ENCODE results near the gene XCL2.
"Not testable (repeated sequence)": the region's sequence is repeated elsewhere in the genome, so short reads cannot be mapped to it uniquely, and the experiment has no call there.

Gene XCL2, protein sequence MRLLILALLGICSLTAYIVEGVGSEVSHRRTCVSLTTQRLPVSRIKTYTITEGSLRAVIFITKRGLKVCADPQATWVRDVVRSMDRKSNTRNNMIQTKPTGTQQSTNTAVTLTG

DNA sequence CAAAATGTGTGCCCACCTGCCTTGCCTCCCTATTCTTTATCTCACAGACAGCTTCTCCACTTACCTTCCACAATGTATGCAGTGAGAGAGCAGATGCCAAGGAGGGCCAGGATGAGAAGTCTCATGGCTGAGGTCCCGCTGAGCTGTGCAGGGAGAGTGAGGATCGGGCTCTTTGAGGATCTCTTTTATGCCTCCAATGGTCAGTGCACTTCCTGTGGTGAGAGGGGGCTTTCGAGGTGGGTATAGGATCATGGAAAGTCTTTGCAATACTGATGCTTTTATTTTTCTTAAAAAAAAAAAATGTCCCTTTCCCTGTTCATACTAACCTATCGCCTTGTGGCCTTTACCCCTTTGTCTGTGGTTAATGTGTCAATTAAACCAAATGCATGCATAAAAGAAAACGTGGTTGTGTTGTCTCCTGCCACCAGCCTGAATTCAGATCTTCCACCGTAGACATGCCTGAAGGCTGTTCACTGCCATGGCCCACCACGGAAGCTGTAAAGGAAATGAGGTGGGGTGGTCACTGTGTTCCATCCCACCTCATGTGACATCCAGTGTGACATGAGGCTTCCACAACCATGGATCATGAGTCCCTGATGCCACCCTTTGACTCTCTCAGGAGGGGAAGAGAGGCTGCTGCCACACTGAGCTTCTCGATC, at the start of gene XCL2:
Gene XCL2 (minus strand): TSS at position 158 of the 659 bp plus-strand sequence. CDS start 33 bp downstream, at position 125.
- DNase-seq (ENCODE audit: low read depth), result not testable (repeated sequence)

DNA sequence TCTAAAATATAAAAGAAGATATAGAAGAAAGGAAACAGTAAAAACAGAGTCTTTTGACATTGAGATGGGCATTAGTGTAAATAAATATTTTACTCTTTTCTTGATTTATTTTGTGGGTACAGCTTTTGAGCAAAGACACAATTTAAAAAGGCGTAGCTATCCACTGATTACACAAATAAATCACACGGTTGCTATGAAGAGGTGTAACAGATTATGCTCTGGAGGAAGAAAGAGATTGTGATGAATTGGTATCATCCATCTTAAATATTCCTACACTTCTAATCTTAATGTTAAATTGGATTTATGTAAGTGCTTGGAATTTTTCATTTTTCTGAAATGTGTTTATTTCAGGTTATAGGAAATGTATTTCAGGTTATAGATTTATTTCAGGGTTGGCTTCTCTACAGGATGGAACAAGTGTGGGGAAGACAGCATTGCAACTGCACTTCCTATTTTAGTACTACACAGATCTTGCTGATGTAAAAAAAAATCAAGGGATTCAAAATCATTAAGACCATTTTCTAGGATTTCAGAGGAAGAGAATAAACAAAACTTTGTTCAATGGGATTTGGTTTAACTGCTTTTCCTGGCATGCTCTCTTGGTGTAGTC, 47.9 kb upstream of the XCL2 start:
- DNase-seq (ENCODE audit: low read depth), result no peak

DNA sequence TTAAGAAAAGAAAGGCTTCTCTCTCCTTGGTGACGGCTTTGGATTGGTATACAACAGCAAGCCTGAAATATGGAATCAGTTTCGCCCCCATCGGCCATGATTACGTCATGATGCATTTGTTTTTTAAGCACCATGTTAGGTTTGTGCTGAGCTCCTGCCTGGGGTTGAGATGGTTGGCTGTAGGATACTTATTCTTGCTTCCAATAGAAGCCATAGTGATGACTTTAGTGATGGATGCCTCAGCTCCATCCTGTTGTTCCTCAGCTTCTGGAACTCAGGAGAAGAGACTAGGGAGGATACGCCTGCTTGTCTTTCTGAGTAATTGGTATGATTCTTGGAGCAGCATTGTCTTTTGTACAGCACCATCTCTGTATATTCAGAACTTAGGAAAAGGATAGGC, 47.3 kb upstream of the XCL2 start:
- no peak for DNase-seq (ENCODE audit: low read depth)

DNA sequence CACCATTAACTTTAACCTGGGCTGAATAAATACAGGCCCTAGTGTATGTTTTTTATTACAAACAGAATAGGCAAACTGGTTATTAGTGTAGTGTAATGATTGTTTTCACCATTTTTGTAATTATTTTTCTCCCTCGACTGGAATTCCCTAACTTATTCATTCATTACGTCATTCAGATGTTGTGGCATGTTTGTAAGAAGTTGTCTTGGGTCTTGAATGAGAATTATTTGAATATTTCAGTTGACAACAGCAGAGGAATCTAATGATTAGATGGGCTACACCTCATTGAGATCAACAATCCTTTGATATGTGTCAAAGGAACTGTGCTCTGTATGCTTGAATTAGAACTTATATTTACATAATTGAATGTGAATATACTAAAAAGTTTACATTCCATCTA, 45.4 kb upstream of the XCL2 start:
- DNase-seq (ENCODE audit: low read depth), result no peak

DNA sequence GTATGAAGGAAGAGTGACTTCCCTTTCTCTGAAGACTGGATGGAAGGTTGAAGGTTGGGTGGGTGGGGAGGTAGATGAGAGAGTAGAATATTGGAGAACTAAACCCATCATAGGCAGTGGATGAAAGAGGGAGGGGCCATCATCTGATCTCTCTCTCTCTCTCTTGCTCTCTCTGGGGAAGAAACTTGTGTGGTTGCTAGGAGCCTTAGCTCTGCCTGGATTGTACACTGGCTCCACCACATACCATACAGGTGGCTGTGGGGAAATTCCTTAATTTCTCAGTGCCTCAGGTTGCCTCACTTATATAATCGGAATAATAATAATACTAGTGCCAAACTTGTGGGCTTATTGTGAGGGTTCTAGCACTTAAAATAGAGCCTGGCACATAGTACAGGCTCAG, 42.1 kb upstream of the XCL2 start:
- DNase-seq (ENCODE audit: low read depth), result no peak

DNA sequence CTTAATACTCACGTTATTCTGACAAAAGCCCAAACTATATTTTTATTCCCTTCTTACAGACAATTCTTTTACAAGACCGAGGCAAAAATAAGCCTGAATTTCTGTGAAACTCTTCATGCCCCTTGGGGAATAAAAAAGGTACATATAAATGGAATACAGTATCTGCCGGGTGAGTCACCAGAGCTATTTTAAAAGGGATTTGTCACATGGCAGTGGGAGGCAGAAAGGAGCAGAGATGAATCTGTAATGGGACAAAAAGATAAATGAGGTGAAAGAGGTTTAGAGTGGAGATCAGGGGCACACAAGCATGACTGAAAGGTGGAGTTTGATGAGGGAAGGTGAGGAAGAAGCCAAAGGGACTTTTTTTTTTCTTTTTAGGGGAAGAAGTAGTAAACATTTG, 41.4 kb upstream of the XCL2 start:
- DNase-seq (ENCODE audit: low read depth), result peak; percentile 11

DNA sequence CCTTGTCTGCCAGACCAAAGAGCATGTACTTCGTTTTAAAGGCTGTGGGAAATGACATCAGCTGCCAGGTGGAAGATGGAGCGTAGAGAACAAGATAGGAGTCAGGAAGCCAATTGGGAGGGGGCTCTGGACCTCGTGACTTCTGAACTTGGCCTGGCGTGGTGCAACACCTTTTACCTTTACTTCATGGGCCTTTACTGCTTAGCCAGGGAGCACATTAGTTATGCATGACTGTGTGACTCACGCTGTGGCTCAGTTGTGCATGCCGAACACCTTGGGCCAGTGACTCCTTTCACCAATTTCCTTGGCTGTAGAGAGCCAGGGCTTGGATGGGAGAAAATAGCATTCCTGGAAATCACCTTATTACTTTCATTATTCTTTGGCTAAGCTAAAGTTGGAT, 39.8 kb upstream of the XCL2 start:
- no peak for DNase-seq (ENCODE audit: low read depth)

DNA sequence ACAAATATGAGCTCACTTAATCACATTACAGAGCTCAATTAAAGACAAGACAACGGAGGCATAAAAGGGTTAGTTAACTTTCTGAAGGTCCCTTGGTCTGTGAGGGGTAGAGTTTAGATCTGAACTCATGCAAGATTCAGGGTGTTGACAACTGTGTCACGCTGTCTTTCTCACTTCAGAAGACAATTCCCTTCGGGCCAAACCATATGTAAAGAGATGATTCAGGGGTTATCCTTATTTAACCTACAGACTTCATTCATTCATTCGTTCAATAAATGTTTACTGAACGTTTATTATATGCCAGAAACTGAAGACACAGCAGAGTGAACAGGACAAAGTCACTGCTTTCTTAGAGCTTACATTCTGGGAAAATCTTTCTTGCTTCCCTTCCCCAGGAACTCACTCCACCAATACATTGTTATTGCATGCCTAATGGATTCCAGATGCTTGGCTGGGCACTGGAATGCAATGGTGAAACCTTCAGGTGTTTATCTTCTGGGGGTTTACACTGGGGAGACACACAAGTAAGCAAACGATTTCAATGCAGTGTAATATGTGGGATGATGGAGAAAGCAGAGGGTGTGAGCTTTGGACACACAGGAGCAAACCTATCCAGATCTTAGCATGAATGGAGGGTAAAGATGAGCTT, 39.0 kb upstream of the XCL2 start:
- peak; percentile 15 for DNase-seq (ENCODE audit: low read depth)

DNA sequence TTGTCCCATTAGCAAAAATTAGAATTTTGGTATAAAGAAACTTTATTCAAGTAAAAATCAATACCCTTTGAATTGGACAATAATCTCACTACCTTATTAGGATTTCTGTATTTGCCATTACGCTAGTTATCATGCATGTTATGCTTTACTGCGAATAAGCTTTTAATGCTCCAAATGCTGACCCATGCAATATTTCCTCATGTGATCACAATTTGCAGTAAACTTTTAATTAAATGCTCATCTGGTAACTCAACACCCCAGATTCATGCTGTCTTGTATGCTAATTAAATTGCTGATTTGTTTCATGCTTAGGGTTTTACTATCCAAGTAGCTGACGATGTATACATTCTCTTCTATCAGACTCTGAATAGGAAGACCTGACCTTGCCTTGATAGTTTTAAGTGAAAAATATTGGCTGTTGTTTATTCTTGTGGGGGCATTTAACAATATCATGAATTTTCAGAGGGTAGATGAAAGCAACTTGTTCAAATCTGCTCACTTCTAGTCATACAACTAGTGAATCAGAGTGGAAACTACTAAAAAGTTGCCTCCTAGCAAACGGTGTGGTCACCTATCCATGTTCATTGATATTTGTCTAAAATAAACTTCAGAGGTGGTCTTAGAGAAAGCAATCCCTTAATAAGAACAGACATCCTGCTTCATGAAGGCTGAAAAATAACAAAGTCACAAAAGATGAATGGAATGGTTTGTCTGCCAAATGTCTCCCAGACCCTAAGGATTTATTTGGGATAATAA, 38.2 kb upstream of the XCL2 start:
- DNase-seq (ENCODE audit: low read depth), result no peak

DNA sequence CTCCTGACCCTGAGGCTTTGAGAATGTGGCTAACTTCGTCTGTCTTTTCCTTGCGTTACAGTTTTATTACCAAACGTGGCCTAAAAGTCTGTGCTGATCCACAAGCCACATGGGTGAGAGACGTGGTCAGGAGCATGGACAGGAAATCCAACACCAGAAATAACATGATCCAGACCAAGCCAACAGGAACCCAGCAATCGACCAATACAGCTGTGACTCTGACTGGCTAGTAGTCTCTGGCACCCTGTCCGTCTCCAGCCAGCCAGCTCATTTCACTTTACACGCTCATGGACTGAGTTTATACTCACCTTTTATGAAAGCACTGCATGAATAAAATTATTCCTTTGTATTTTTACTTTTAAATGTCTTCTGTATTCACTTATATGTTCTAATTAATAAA, 37.2 kb upstream of the XCL2 start:
- not testable (repeated sequence) for DNase-seq (ENCODE audit: low read depth)

DNA sequence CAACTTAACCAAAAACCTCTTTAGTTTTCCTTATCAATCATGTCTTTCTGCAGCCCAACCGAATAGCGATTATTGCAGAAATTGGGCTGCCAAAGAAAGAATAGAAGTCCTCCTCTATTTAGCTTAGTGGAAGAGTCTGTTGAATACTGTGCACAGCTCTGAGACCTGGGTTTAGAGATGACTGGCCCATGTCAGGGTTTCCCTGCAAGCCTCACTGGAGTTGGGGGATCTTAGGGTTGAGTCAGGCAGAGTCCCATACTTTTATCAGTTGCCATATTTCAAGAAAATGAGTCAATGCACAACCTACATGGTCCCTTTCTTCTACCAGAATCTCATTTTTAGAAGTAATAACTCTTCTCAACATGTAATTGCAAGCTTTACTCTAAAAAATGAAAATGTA, 36.5 kb upstream of the XCL2 start:
- DNase-seq (ENCODE audit: low read depth), result not testable (repeated sequence)

DNA sequence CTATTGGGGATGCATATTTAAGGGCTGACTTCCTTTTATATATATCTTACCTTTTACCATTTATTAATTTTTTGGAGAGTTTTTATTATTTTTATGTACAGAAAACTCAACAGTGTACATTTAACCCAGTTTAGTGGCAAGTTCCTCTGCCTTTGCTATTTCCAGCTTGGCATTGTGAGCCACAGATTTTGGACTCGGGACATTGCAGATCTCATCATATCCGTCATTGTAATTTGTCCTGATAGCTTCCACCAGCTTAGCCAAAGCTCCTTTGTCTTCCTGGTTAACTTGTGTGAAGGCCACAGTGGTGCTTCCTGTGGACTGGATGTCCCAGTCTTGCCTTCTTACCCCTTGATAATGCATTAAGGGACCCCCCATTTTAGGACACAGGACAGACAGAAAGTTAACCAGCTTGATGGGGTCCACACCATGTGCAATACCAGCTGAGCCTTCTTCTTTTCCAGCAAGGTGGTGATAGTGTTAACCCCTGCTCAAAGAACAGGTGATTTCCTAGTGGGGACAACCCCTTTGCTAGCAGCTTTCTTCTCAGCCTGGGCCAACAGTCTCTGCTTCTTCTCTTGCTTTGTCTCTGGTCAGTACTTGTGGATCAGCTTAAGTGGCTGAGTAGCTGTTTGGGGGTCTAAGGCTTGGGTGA, 34.9 kb upstream of the XCL2 start:
- DNase-seq (ENCODE audit: low read depth), result not testable (repeated sequence)

DNA sequence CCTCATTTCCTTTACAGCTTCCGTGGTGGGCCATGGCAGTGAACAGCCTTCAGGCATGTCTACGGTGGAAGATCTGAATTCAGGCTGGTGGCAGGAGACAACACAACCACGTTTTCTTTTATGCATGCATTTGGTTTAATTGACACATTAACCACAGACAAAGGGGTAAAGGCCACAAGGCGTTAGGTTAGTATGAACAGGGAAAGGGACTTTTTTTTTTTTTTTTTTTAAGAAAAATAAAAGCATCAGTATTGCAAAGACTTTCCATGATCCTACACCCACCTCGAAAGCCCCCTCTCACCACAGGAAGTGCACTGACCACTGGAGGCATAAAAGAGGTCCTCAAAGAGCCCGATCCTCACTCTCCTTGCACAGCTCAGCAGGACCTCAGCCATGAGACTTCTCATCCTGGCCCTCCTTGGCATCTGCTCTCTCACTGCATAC, 32.5 kb upstream of the XCL2 start, which contains the start of gene XCL1:
Gene XCL1 (plus strand): TSS at position 361 of the 444 bp plus-strand sequence. CDS start 33 bp downstream, at position 394.
- not testable (repeated sequence) for DNase-seq (ENCODE audit: low read depth)

DNA sequence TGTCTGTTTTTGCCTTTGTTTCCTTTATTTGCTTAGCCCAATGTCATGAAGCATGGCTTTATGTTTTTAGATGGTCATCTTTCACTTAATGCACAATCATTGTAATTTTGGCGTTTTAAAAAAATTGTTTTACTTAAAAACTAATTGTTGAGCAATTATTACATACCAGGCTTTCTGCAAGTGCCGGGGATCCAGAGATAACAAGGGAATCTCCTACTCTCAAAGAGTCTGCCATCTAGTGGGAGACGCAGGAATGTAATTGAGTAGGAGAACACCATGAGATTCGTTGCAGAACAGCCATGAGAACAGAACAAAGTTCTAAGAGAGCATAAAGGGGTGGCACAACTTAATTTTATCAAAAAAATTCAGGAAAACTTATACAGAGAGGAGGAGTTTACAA, 30.4 kb upstream of the XCL2 start:
- DNase-seq (ENCODE audit: low read depth), result not testable (repeated sequence)

DNA sequence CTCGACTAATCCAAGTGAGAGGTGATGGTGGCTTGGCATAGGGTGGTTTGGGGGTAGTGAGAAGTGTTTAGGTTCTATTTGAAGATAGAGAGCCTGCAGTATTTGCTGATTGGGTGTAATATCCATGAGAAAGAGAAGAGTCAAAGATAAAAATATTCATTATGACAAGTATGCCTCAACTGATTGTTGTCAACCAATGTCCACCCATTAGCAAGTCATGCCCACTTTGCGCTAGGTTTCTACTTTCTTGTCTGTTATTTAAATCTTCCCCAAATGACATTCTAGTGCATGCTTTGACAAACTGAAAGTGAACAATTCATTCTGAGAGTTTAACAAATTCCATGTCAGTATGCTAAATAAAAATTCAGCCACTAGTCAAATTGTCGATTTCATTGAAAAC, 28.8 kb upstream of the XCL2 start:
- DNase-seq (ENCODE audit: low read depth), result no peak

DNA sequence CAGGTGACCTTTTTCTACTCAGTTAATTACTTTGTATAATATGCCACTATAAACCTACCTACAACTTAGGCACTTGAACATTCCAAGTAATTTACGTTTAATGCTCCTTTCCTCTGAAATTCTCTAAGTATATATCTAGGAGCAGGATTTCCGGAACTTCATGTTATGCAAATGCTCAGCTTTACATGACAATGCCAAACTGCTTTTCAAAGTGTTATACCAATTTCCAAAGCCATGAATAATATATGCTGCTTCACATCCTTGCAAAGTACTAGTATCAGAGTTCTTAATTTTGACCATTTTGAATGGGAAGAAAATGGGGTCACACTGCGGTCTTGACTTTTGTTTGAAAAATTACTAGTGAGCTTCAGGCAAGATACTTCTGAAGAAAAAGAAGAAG, 26.9 kb upstream of the XCL2 start:
- DNase-seq (ENCODE audit: low read depth), result no peak

DNA sequence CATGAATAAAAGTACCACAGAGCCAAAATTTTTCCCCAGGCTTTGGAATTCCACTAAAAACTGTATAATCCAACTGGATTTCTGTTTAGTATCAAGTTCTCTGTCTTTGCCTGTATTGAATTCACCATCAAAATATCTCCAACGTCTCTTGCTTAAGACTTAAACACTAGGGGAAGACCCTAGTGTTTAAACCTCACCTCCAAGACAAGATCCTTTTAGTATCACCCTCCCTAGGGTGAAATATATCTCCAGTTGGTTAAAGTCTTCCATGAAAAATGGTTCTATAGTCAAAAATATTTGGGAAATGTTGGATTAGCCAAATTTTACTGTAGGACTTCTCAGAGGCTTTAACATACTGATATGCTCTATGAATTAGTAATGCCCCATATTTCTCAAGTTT, 24.5 kb upstream of the XCL2 start:
- no peak for DNase-seq (ENCODE audit: low read depth)

DNA sequence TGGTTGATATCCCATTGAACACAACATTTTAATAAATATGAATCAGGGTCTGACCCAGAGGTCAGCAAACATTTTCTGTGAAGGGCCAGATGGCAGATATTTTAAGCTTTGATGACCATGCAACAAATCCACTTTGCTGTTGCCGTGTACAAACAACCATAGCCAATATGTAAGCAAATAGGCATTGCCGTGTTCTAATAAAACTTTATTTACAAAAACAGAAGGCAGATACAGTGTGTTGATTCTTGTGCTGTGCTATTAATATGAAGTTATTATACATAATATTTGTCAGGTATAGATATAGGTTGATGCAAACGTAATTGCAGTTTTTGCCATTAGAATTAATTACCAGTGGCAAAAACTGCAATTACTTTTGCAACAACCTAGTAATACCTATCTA, 23.8 kb upstream of the XCL2 start:
- DNase-seq (ENCODE audit: low read depth), result no peak

DNA sequence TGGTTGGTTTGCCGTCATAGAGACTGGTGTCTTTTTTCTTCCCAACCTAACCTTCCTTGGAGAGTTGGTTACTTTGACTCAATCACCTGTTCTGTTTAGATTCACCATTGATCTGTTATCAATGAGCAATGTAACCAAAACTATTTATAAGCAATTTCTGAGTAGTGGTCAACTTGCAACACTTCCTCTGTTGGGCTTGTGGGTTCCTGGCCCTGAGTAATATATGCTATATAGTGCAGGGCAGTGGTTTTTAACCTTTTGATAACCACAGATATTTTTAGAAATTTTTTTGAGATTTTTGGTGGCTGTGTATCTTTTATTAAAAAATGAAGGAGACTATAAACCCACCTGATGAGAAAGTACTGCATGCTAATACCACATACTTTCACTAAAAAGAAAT, 23.2 kb upstream of the XCL2 start:
- no peak for DNase-seq (ENCODE audit: low read depth)

DNA sequence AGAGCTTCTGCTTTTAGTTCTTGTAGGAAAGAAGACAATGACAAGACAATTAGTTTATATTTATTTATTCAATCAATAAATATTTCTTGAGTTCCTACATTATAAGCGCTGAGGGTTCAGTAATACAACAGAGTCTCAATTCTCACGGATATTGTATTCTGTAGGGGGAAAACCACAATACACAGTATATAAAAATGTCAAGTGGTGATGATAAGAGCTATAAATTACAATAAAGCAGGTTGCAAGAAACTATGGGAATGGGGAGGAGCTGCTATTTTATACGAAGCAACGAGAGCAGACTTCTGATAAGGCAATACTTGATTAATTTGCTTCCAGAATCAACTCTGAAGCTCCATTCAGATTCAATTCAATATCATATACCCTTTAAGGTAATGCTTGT, 22.0 kb upstream of the XCL2 start:
- no peak for DNase-seq (ENCODE audit: low read depth)

DNA sequence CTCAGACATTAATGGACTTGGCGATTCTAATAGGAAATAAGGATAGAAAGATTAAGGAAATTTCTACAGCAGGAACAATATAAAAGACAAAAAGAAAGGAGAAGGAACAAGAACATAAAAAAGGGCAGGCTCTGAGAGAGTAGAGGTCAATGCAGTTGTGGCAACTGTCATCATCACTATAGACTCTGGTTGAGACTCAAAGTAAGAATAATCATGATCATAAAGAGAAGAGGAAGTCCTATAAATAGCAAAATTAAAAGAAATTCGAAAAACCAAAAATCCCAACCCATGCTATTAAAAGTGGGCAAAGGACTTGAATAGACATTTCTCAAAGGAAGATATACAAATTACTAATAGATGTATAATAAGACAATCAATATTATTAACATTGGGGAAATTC, 18.2 kb upstream of the XCL2 start:
- DNase-seq (ENCODE audit: low read depth), result no peak

DNA sequence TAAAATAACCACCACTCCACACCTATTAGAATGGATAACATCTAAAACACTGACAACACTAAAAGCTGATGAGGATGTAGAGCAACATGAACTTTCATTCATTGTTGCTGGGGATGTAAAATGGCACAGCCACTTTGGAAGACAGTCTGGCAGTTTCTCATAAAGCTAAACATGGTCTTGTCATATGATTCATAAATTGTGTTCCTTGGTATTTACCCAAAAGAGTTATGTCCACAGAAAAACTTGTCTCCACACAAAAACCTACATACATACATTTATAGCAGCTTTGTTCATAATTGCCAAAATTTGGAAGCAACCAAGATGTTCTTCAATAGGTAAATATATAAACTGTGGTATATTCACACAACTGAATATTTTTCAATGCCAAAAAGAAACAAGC, 16.6 kb upstream of the XCL2 start:
- DNase-seq (ENCODE audit: low read depth), result no peak
